H1 (cell line): Measurements from ENCODE around the gene NOC4L. TPM values are rescaled to one million over a fixed set of nuclear protein-coding genes. Genes with fewer than 3 reads are reported as not detected.

Experiments used
- CTCF ChIA-PET: fragments of 300-600 bp; sonication (Branson Sonifier 250); formaldehyde crosslinking; loops from one replicate; lab custom pipeline; 2021; ENCODE audit not compliant: partially characterized antibody; lab: Charles Lee
- POLR2A ChIA-PET: fragments of 300-600 bp; sonication (Branson Sonifier 250); formaldehyde crosslinking; loops from one replicate; lab custom pipeline; 2021; ENCODE audit warnings: inconsistent platforms; ENCODE audit not compliant: partially characterized antibody; lab: Charles Lee
- DNase-seq, 2 experiments: peaks; one replicate each; pipeline versions ENCODE4 v3.0.0 to v3.0.0-alpha.2; 2010 to 2022; ENCODE audit warnings: low spot score in 2 of 2, low read depth in 1 of 2, mixed read lengths in 1 of 2
- FAIRE-seq: peaks from 2 replicates; lab custom pipeline; 2011; peaks lifted over from hg19 to GRCh38; lab: Jason Lieb, UNC
- H2AFZ ChIP-seq: 2 replicates; pipeline ENCODE4 v1.8.1; 2012; ENCODE audit warnings: low read length, inconsistent platforms
- H2AK5ac ChIP-seq: 2 replicates; pipeline ENCODE4 v1.6.1; 2013; ENCODE audit warnings: low read depth, low read length
- H2BK120ac ChIP-seq: replicated peaks from 2 replicates; pipeline ENCODE3; 2013; ENCODE audit warnings: low read depth, low read length, inconsistent platforms
- H2BK12ac ChIP-seq: 2 replicates; pipeline ENCODE4 v1.6.1; 2013; ENCODE audit warnings: low read depth, low read length
- H2BK15ac ChIP-seq: 2 replicates; pipeline ENCODE4 v1.6.1; 2013; ENCODE audit warnings: low read length
- H2BK20ac ChIP-seq: 2 replicates; pipeline ENCODE4 v1.6.1; 2013; ENCODE audit warnings: low read length
- H2BK5ac ChIP-seq: 2 replicates; pipeline ENCODE4 v1.6.1; 2013; ENCODE audit warnings: low read depth, low read length
- H3K14ac ChIP-seq: 2 replicates; pipeline ENCODE4 v1.6.1; 2013; ENCODE audit warnings: inconsistent platforms; ENCODE audit not compliant: insufficient read length
- H3K18ac ChIP-seq: 2 replicates; pipeline ENCODE4 v1.6.1; 2013; ENCODE audit warnings: low read length; ENCODE audit errors: extremely low read depth
- H3K23ac ChIP-seq: 2 replicates; pipeline ENCODE4 v1.6.1; 2013; ENCODE audit warnings: inconsistent platforms; ENCODE audit not compliant: insufficient read length
- H3K23me2 ChIP-seq: 2 replicates; pipeline ENCODE4 v1.6.1; 2013; ENCODE audit warnings: low read depth, low read length
- H3K27ac ChIP-seq: 2 replicates; pipeline ENCODE4 v1.6.1; 2011; ENCODE audit warnings: low read depth, low read length, inconsistent platforms
- H3K27me3 ChIP-seq, 4 experiments: replicated peaks in 1 of 4; 1 replicate in 1 of 4; 2 replicates in 3 of 4; pipeline versions ENCODE4 v1.6.1 to v1.8.1; 2011 to 2013; ENCODE audit warnings: low read length in 3 of 4, mild to moderate bottlenecking in 3 of 4, inconsistent platforms in 2 of 4, mixed read lengths in 2 of 4, moderate library complexity in 1 of 4; ENCODE audit not compliant: control insufficient read depth in 3 of 4, insufficient read depth in 3 of 4; ENCODE audit errors: extremely low read depth in 1 of 4
- H3K36me3 ChIP-seq, 4 experiments: 2 replicates each; pipeline versions ENCODE4 v1.6.1 to v1.8.1; 2011 to 2013; ENCODE audit warnings: mild to moderate bottlenecking in 4 of 4, low read length in 3 of 4, moderate library complexity in 2 of 4, control low read depth in 1 of 4, inconsistent platforms in 1 of 4; ENCODE audit not compliant: insufficient read depth in 4 of 4, control insufficient read depth in 2 of 4
- H3K4ac ChIP-seq: replicated peaks from 2 replicates; pipeline ENCODE3; 2013; ENCODE audit warnings: low read length, low read depth, mixed read lengths, inconsistent platforms; ENCODE audit not compliant: insufficient read length
- H3K4me1 ChIP-seq, 4 experiments: replicated peaks in 1 of 4; 1 replicate in 1 of 4; 2 replicates in 3 of 4; pipeline versions ENCODE4 v1.6.1 to v1.8.1; 2011 to 2013; ENCODE audit warnings: low read length in 3 of 4, inconsistent platforms in 2 of 4, mixed read lengths in 1 of 4; ENCODE audit not compliant: insufficient read depth in 4 of 4, control insufficient read depth in 3 of 4
- H3K4me2 ChIP-seq, 2 experiments: 2 replicates each; pipeline versions ENCODE4 v1.6.1 to v1.8.1; 2011 to 2013; ENCODE audit warnings: low read depth in 2 of 2, low read length in 2 of 2, control low read depth in 1 of 2, inconsistent platforms in 1 of 2, mild to moderate bottlenecking in 1 of 2; ENCODE audit not compliant: insufficient read depth in 1 of 2
- H3K4me3 ChIP-seq, 4 experiments: fragments of 200-600, 300-600 bp in 1 of 4; sonication (generic), shearing (Covaris generic), sonication (Bioruptor Twin) in 1 of 4; 2 replicates each; pipeline versions ENCODE4 v1.5.1 to v1.8.1; 2011 to 2016; ENCODE audit warnings: low read length in 4 of 4, low read depth in 3 of 4, control low read depth in 2 of 4, inconsistent platforms in 2 of 4, mild to moderate bottlenecking in 2 of 4, mixed read lengths in 1 of 4, moderate library complexity in 1 of 4; ENCODE audit not compliant: insufficient read depth in 2 of 4; ENCODE audit errors: extremely low read depth in 1 of 4
- H3K56ac ChIP-seq: replicated peaks from 2 replicates; pipeline ENCODE3; 2013; ENCODE audit warnings: low read depth, mild to moderate bottlenecking, mixed read lengths, low read length, inconsistent platforms; ENCODE audit not compliant: insufficient read length
- H3K79me1 ChIP-seq: 2 replicates; pipeline ENCODE4 v1.6.1; 2013; ENCODE audit warnings: low read depth, low read length, control low read depth
- H3K79me2 ChIP-seq, 2 experiments: 2 replicates each; pipeline versions ENCODE4 v1.6.1 to v1.8.1; 2012 to 2013; ENCODE audit warnings: low read length in 2 of 2, mild to moderate bottlenecking in 2 of 2, inconsistent platforms in 1 of 2; ENCODE audit not compliant: insufficient read depth in 2 of 2, control insufficient read depth in 1 of 2
- H3K9ac ChIP-seq, 4 experiments: replicated peaks in 1 of 4; 1 replicate in 1 of 4; 2 replicates in 3 of 4; pipeline versions ENCODE4 v1.6.1 to v1.8.1; 2011 to 2013; ENCODE audit warnings: low read depth in 3 of 4, low read length in 3 of 4, control low read depth in 2 of 4, mild to moderate bottlenecking in 2 of 4, moderate library complexity in 2 of 4, inconsistent platforms in 1 of 4; ENCODE audit errors: extremely low read depth in 1 of 4
- H3K9me3 ChIP-seq, 2 experiments: 2 replicates each; pipeline versions ENCODE4 v1.6.1 to v1.8.1; 2012 to 2013; ENCODE audit warnings: mild to moderate bottlenecking in 2 of 2, moderate library complexity in 2 of 2, control low read depth in 1 of 2, inconsistent platforms in 1 of 2, low read depth in 1 of 2, low read length in 1 of 2, mixed read lengths in 1 of 2; ENCODE audit not compliant: insufficient read depth in 2 of 2
- H4K20me1 ChIP-seq, 2 experiments: replicated peaks in 1 of 2; 2 replicates each; pipeline versions ENCODE3 to v1.8.1; 2011 to 2013; ENCODE audit warnings: inconsistent platforms in 2 of 2, low read length in 2 of 2, mild to moderate bottlenecking in 1 of 2; ENCODE audit not compliant: insufficient read depth in 2 of 2, control insufficient read depth in 1 of 2
- H4K5ac ChIP-seq: 2 replicates; pipeline ENCODE4 v1.6.1; 2013; ENCODE audit warnings: low read length, low read depth, mixed read lengths, inconsistent platforms; ENCODE audit not compliant: insufficient read length
- H4K8ac ChIP-seq: 2 replicates; pipeline ENCODE4 v1.8.0; 2013; ENCODE audit warnings: mild to moderate bottlenecking, moderate library complexity, low read length, inconsistent platforms; ENCODE audit not compliant: insufficient read depth; ENCODE audit errors: extremely low read depth
- H4K91ac ChIP-seq: replicated peaks from 2 replicates; pipeline ENCODE3; 2013; ENCODE audit warnings: low read length, mixed read lengths, inconsistent platforms; ENCODE audit not compliant: insufficient read length
- ATF3 ChIP-seq: IDR thresholded peaks from 2 replicates; pipeline ENCODE4 v1.6.1; 2011; ENCODE audit warnings: low read depth, mild to moderate bottlenecking, low read length; ENCODE audit not compliant: insufficient read depth
- CBX8 ChIP-seq: fragments of 300-800, 300-1000 bp; sonication (generic); IDR thresholded peaks from 2 replicates; pipeline ENCODE4 v1.7.1; 2016; ENCODE audit warnings: low read depth, low read length, borderline replicate concordance
- CTBP2 ChIP-seq: IDR thresholded peaks from 2 replicates; pipeline ENCODE4 v1.7.0; 2011; ENCODE audit warnings: borderline replicate concordance, mild to moderate bottlenecking, moderate library complexity, mixed read lengths, low read length; ENCODE audit not compliant: insufficient read depth, insufficient read length
- GABPA ChIP-seq: IDR thresholded peaks from 2 replicates; pipeline ENCODE4 v1.6.1; 2011; ENCODE audit warnings: mild to moderate bottlenecking, low read length, moderate library complexity, borderline replicate concordance; ENCODE audit not compliant: insufficient read depth
- GTF2F1 ChIP-seq: IDR thresholded peaks from 2 replicates; pipeline ENCODE4 v1.6.1; 2012; ENCODE audit warnings: low read depth, low read length, improper control_type of control experiment, borderline replicate concordance
- KDM1A ChIP-seq: fragments of 200-600, 300-600 bp; sonication (generic); IDR thresholded peaks from 2 replicates; pipeline ENCODE4 v1.7.1; 2016; ENCODE audit warnings: mild to moderate bottlenecking, low read length, borderline replicate concordance
- MAFK ChIP-seq: IDR thresholded peaks from 2 replicates; pipeline ENCODE4 v1.6.1; 2012; ENCODE audit warnings: low read depth, mild to moderate bottlenecking, improper control_type of control experiment, low read length
- POLR2AphosphoS5 ChIP-seq: IDR thresholded peaks from 2 replicates; pipeline ENCODE4 v1.6.1; 2011; ENCODE audit warnings: low read depth, low read length
- RAD21 ChIP-seq, 2 experiments: IDR thresholded peaks in 1 of 2; conservative IDR thresholded peaks in 1 of 2; 2 replicates each; pipeline ENCODE4 v1.6.1; 2011; ENCODE audit warnings: low read depth in 2 of 2, low read length in 2 of 2, improper control_type of control experiment in 1 of 2, inconsistent platforms in 1 of 2, mild to moderate bottlenecking in 1 of 2, moderate library complexity in 1 of 2
- RNF2 ChIP-seq: fragments of 200-900, 300-1000 bp; sonication (generic); IDR thresholded peaks from 2 replicates; pipeline ENCODE4 v1.7.1; 2016; ENCODE audit warnings: borderline replicate concordance, low read depth, mild to moderate bottlenecking, antibody characterized with exemption, low read length; ENCODE audit not compliant: poor library complexity, severe bottlenecking; ENCODE audit errors: missing control alignments
- SP4 ChIP-seq: IDR thresholded peaks from 2 replicates; pipeline ENCODE4 v1.6.1; 2012; ENCODE audit warnings: low read length, inconsistent platforms
- TAF1 ChIP-seq: IDR thresholded peaks from 2 replicates; pipeline ENCODE4 v1.6.1; 2011; ENCODE audit warnings: mild to moderate bottlenecking, low read depth, low read length
- WGBS, 2 experiments: shearing (Covaris generic) in 1 of 2; methylation state at CpG; one replicate each; pipeline versions ENCODE4 v1.1.6 to v1.1.7; 2013 to 2015; ENCODE audit warnings: low lambda C conversion rate in 2 of 2, mixed read lengths in 2 of 2, inconsistent platforms in 1 of 2, low coverage in 1 of 2, missing lambda C conversion rate in 1 of 2; ENCODE audit not compliant: insufficient replicate concordance in 2 of 2, insufficient coverage in 1 of 2, insufficient read length in 1 of 2; ENCODE audit errors: extremely low coverage in 1 of 2, missing lambda C conversion rate in 1 of 2; 5-methylcytosine and 5-hydroxymethylcytosine counted together
- polyA plus RNA-seq, 7 experiments: library from polyadenylated mRNA; depleted of rRNA in 3 of 7; stranded (reverse) in 5 of 7; unstranded in 2 of 7; fragments of >200 nt in 5 of 7; fragments of 200-250 nt in 2 of 7; gene quantifications; 1 replicate in 5 of 7; 2 replicates in 1 of 7; 4 replicates in 1 of 7; pipeline versions ENCODE4 v1.2.1 to v1.2.3, GENCODE V29; 2011 to 2013; ENCODE audit warnings: missing spikeins in 2 of 7, mixed read lengths in 2 of 7
- total RNA-seq: library from RNA; stranded (reverse); fragmentation: NEBNext Ultra II Directional; extraction: Animal tissue kit (Norgen Biotek cat#: 25700); gene quantifications from 2 replicates; pipeline ENCODE4 v1.2.1, GENCODE V29; 2021

Gene NOC4L
- total and polyA plus RNA-seq, 2 of the 8 experiments (the other 6 are each of a cell fraction or from before 2014, with no cell fraction given), result 26.8 to 40.3 TPM

GRCh38 chr12:132125736-132126135 is 18.5 kb upstream of the NOC4L start:
- Histone ChIP-seq H3K27me3 (no peaks in the 10 kb centered on the region; a peak in 1 of 7 replicates), H4K8ac (no peak overlapping the region), H4K91ac (no peak overlapping the region), H2BK20ac (no peak overlapping the region), H3K23ac (no peak overlapping the region), H3K4me3 (no peak overlapping the region), H2AFZ (no peak overlapping the region), H3K18ac (no peak overlapping the region), H3K79me2 (no peaks in the 10 kb centered on the region), H3K56ac (no peak overlapping the region), H3K4me1 (no peaks in the 10 kb centered on the region), H2BK15ac (no peak overlapping the region), H3K9me3 (peaks cover 10 to 24% of the 10 kb centered on the region in 2 experiments), H3K27ac (no peak overlapping the region), H3K79me1 (no peaks in the 10 kb centered on the region), H2BK5ac (no peak overlapping the region), H4K20me1 (peaks cover 0 to 4% of the 10 kb centered on the region in 2 experiments), H2BK12ac (no peak overlapping the region), H3K9ac (no peak overlapping the region), H2AK5ac (no peak overlapping the region), H4K5ac (no peak overlapping the region), H3K14ac (no peak overlapping the region), H3K4me2 (no peak overlapping the region), H3K36me3 (peaks cover 2 to 37% (median 25%) of the 10 kb centered on the region in 4 experiments; a peak in 6 of 8 replicates), H2BK120ac (no peak overlapping the region), H3K4ac (no peak overlapping the region), H3K23me2 (peaks cover 5% of the 10 kb centered on the region; the same call in 1 of the 2 replicates)
- 93% methylated on average over 12 of the region's 12 CpGs; no CpG with 5 or more reads in 1 of the 2 experiments for WGBS, 2 experiments
- ChIA-PET CTCF (no interaction called here), POLR2A (interaction anchor here (0.7 to 2.3 kb wide), 3 partner anchors 8 to 15 kb away, joined by 4 to 9 read pairs (median 8); no protein-coding TSS in a partner anchor)
- FAIRE-seq (no peak), DNase-seq (no peak)
- no peak for TF ChIP-seq GTF2F1
- TF ChIP-seq KDM1A, result no peak
- no peak for TF ChIP-seq MAFK
- TF ChIP-seq SP4, result no peak
- no peak for TF ChIP-seq TAF1
- TF ChIP-seq ATF3, result no peak
- no peak for TF ChIP-seq GABPA
- no peak for TF ChIP-seq RAD21 (IDR thresholded peaks at IDR 0.05 in 1 of 2, conservative IDR thresholded peaks at IDR 0.05 in 1 of 2; ENCODE audit: low read depth in 2 of 2, low read length in 2 of 2)
- TF ChIP-seq POLR2AphosphoS5, result no peak
- no peak for TF ChIP-seq CTBP2
- TF ChIP-seq RNF2, result no peak
- TF ChIP-seq CBX8, result no peak
